GM12878 (cell line): ENCODE measurements around the gene NDNF. TPM values are rescaled to one million over a fixed set of nuclear protein-coding genes. Genes with fewer than 3 reads are reported as not detected.

Experiments used
- ATAC-seq: fragments of 200-7000 bp; cut with Tn5 transposase; 3 replicates; pipeline ENCODE4 v1.9.1; 2020; ENCODE audit warnings: mild to moderate bottlenecking, moderate library complexity
- BruUV-seq: library from RNA; stranded (reverse); fragments of 400-500 nt; replicated peaks from 2 replicates; lab custom pipeline; 2021; lab: Mats Ljungman, UMichigan
- CTCF ChIA-PET: fragments of 300-600 bp; sonication (Branson Sonifier 250); formaldehyde crosslinking; extraction: SDS; loops from one replicate; lab custom pipeline; 2021; ENCODE audit warnings: inconsistent platforms; lab: Yijun Ruan, JAX
- POLR2A ChIA-PET: fragments of 350-600 bp; formaldehyde crosslinking; extraction: SDS; loops from one replicate; lab custom pipeline; 2021; ENCODE audit warnings: inconsistent platforms; lab: Charles Lee
- RAD21 ChIA-PET: fragments of 300-600 bp; sonication (Branson Sonifier 250); formaldehyde crosslinking; loops from one replicate; lab custom pipeline; 2023; ENCODE audit warnings: antibody characterized with exemption; ENCODE audit not compliant: unreplicated experiment; lab: Charles Lee
- SMC1A ChIA-PET: fragments of 300-600 bp; sonication (Branson Sonifier 250); formaldehyde crosslinking; loops from one replicate; lab custom pipeline; 2023; ENCODE audit not compliant: unreplicated experiment, uncharacterized antibody; lab: Charles Lee
- DNase-seq: peaks from one replicate; pipeline ENCODE4 v3.0.0-alpha.2; 2011; ENCODE audit warnings: low read depth, low spot score
- FAIRE-seq: peaks from 3 replicates; lab custom pipeline; 2011; peaks lifted over from hg19 to GRCh38; lab: Jason Lieb, UNC
- H2AFZ ChIP-seq: 2 replicates; pipeline ENCODE4 v1.6.0; 2011; ENCODE audit warnings: low read depth, low read length, control low read depth; ENCODE audit not compliant: control insufficient read depth
- H3K27ac ChIP-seq: 2 replicates; pipeline ENCODE4 v1.5.1; 2011; ENCODE audit warnings: control low read depth; ENCODE audit not compliant: control insufficient read depth, insufficient read depth
- H3K27me3 ChIP-seq, 2 experiments: replicated peaks in 1 of 2; 2 replicates each; pipeline versions ENCODE4 v1.6.0 to v1.6.1; 2011; ENCODE audit warnings: low read length in 1 of 2; ENCODE audit not compliant: control insufficient read depth in 2 of 2, insufficient read depth in 2 of 2
- H3K36me3 ChIP-seq, 2 experiments: 2 replicates each; pipeline ENCODE4 v1.5.1; 2011; ENCODE audit warnings: low read length in 1 of 2; ENCODE audit not compliant: control insufficient read depth in 2 of 2, insufficient read depth in 2 of 2
- H3K4me1 ChIP-seq: 2 replicates; pipeline ENCODE4 v1.6.1; 2011; ENCODE audit warnings: mild to moderate bottlenecking, low read length, moderate library complexity, mixed read lengths; ENCODE audit not compliant: control insufficient read depth, insufficient read depth
- H3K4me2 ChIP-seq: 2 replicates; pipeline ENCODE4 v1.6.0; 2011; ENCODE audit warnings: control low read depth; ENCODE audit not compliant: control insufficient read depth, insufficient read depth
- H3K4me3 ChIP-seq: fragments of 200-600 bp; sonication (generic); 2 replicates; pipeline ENCODE4 v1.5.1; 2016
- H3K79me2 ChIP-seq: 2 replicates; pipeline ENCODE4 v1.6.0; 2011; ENCODE audit warnings: low read length; ENCODE audit not compliant: control insufficient read depth, insufficient read depth
- H3K9ac ChIP-seq: 2 replicates; pipeline ENCODE4 v1.8.0; 2011; ENCODE audit warnings: low read length, control low read depth, mixed read lengths; ENCODE audit not compliant: control insufficient read depth, insufficient read depth
- H3K9me3 ChIP-seq: replicated peaks from 3 replicates; pipeline ENCODE4 v1.5.1; 2011; ENCODE audit warnings: mild to moderate bottlenecking, low read length; ENCODE audit not compliant: control insufficient read depth, insufficient read depth
- H4K20me1 ChIP-seq: 2 replicates; pipeline ENCODE4 v1.6.0; 2011; ENCODE audit not compliant: control insufficient read depth, insufficient read depth
- BCLAF1 ChIP-seq: fragments of 450-650 bp; IDR thresholded peaks from 2 replicates; pipeline ENCODE4 v1.6.1; 2017; ENCODE audit warnings: antibody characterized with exemption, mild to moderate bottlenecking, moderate library complexity
- NR2F1 ChIP-seq: fragments of 450-650 bp; conservative IDR thresholded peaks from 2 replicates; pipeline ENCODE4 v1.6.1; 2017; ENCODE audit warnings: mild to moderate bottlenecking
- POLR2AphosphoS2 ChIP-seq: IDR thresholded peaks from 2 replicates; pipeline ENCODE4 v1.6.1; 2011; ENCODE audit warnings: low read depth, mild to moderate bottlenecking, low read length, improper control_type of control experiment, moderate library complexity
- RELA ChIP-seq: fragments of 450-650 bp; IDR thresholded peaks from 2 replicates; pipeline ENCODE4 v1.8.0; 2014; ENCODE audit warnings: borderline replicate concordance; ENCODE audit not compliant: partially characterized antibody
- SUZ12 ChIP-seq: fragments of 200-600 bp; sonication (generic); IDR thresholded peaks from one replicate; pipeline ENCODE4 v1.6.1; 2018; ENCODE audit warnings: antibody characterized with exemption, mild to moderate bottlenecking; ENCODE audit not compliant: unreplicated experiment
- WGBS: methylation state at CpG from one replicate; pipeline ENCODE4 v1.1.6; 2016; ENCODE audit warnings: low lambda C conversion rate; ENCODE audit not compliant: insufficient replicate concordance, insufficient coverage; ENCODE audit errors: missing lambda C conversion rate; 5-methylcytosine and 5-hydroxymethylcytosine counted together
- in situ Hi-C: fragments of 300-500 bp; cut with MboI; formaldehyde crosslinking; loops from 9 replicates; pipeline ENCODE4 v1.14.3; 2018; ENCODE audit warnings: mixed read lengths
- intact Hi-C: fragments of 100-400 bp; cut with micrococcal nuclease; formaldehyde crosslinking; loops from one replicate; pipeline ENCODE4 v1.14.2; 2022; ENCODE audit not compliant: unreplicated experiment
- polyA plus RNA-seq, 11 experiments: library from polyadenylated mRNA; depleted of rRNA in 4 of 11; unstranded in 6 of 11; stranded (reverse) in 5 of 11; fragments of >200 nt; fragmentation: Nextera tagmentation in 4 of 11; fragmentation: Illumina TruSeq in 1 of 11; extraction: Ambion mirVana in 4 of 11; extraction: Trizol in 1 of 11; gene quantifications; 1 replicate in 1 of 11; 2 replicates in 10 of 11; pipeline versions ENCODE4 v1.2.1 to v1.2.3, GENCODE V29; 2011 to 2016; ENCODE audit warnings: inconsistent platforms in 2 of 11, missing spikeins in 2 of 11, low read depth in 1 of 11
- total RNA-seq, 4 experiments: library from RNA; depleted of rRNA in 3 of 4; stranded (reverse); fragments of >200 nt in 3 of 4; fragmentation: Illumina TruSeq in 1 of 4; extraction: Trizol in 1 of 4; gene quantifications; 2 replicates each; pipeline versions ENCODE4 v1.2.1 to v1.2.3, GENCODE V29; 2013 to 2021

Gene NDNF
- total and polyA plus RNA-seq, 10 of the 15 experiments (the other 5 are each of a cell fraction or from before 2014, with no cell fraction given) = 0.26 TPM; not detected in 9

GRCh38 chr4:121070274-121070673, 2.1 kb downstream of the NDNF start (continued):
- TF ChIP-seq BCLAF1 (no peak), SUZ12 (no peak)

- Histone ChIP-seq H2AFZ (no peak overlapping the region), H3K9me3 (no peaks in the 10 kb centered on the region), H3K36me3 (no peaks in the 10 kb centered on the region), H3K79me2 (no peaks in the 10 kb centered on the region), H3K9ac (no peak overlapping the region), H3K4me2 (no peak overlapping the region), H3K27me3 (peaks cover 11 to 15% of the 10 kb centered on the region in 2 experiments; a peak in 3 of 4 replicates), H4K20me1 (no peaks in the 10 kb centered on the region), H3K4me3 (no peak overlapping the region), H3K27ac (no peak overlapping the region), H3K4me1 (no peaks in the 10 kb centered on the region)
- DNase-seq = no peak
- SMC1A ChIA-PET = interaction anchor here (0.6 kb wide), 1 partner anchor 321 kb away, joined by 5 read pairs; no protein-coding TSS in a partner anchor
- CTCF ChIA-PET = no interaction called here
- FAIRE-seq = no peak
- intact Hi-C loops (no loop called here), in situ Hi-C loops (no loop called here)
- RAD21 ChIA-PET = no interaction called here
- no TSS peak for BruUV-seq
- no peak for TF ChIP-seq NR2F1
- TF ChIP-seq RELA = no peak
- no peak for TF ChIP-seq BCLAF1
- no peak for TF ChIP-seq POLR2AphosphoS2
- WGBS = 43% methylated on average over 1 of the region's 1 CpG
- POLR2A ChIA-PET = no interaction called here
- no peak for ATAC-seq
Observed at GRCh38 chr4:121069430-121069829, 2.9 kb downstream of the NDNF start.
